ENCODE results near the gene SCGB3A1.

Gene SCGB3A1

GRCh38 chr5:180628211-180628610 lies 36.9 kb upstream of the SCGB3A1 start:
- TF ChIP-seq MAX (IDR thresholded peaks at IDR 0.05): no peak

GRCh38 chr5:180627386-180628120 lies 36.3 kb upstream of the SCGB3A1 start:
- no peak for TF ChIP-seq YY1 (IDR thresholded peaks at IDR 0.05; ENCODE audit: low read depth)
- TF ChIP-seq FOXM1 (IDR thresholded peaks at IDR 0.05; ENCODE audit: borderline replicate concordance, low read depth): no peak
- no peak for TF ChIP-seq TEAD4 (IDR thresholded peaks at IDR 0.05)
- TF ChIP-seq RAD21 (IDR thresholded peaks at IDR 0.05; ENCODE audit: low read depth): no peak
- no peak for TF ChIP-seq USF1 (IDR thresholded peaks at IDR 0.05)
- no peak for TF ChIP-seq EP300 (IDR thresholded peaks at IDR 0.05; ENCODE audit: borderline replicate concordance)
- no peak for TF ChIP-seq REST (IDR thresholded peaks at IDR 0.05; ENCODE audit: low read depth)
- no peak for TF ChIP-seq TAF1 (IDR thresholded peaks at IDR 0.05; ENCODE audit: low read depth)
- TF ChIP-seq TCF12 (IDR thresholded peaks at IDR 0.05; ENCODE audit: low read depth): no peak
- TF ChIP-seq NFIC (IDR thresholded peaks at IDR 0.05): no peak
- no peak for TF ChIP-seq CREB1 (IDR thresholded peaks at IDR 0.05; ENCODE audit: low read depth)
- TF ChIP-seq CEBPB (IDR thresholded peaks at IDR 0.05): no peak
- TF ChIP-seq MAX (IDR thresholded peaks at IDR 0.05): no peak
- TF ChIP-seq ZBTB7A (IDR thresholded peaks at IDR 0.05; ENCODE audit: low read depth): no peak
- no peak for TF ChIP-seq EGR1 (IDR thresholded peaks at IDR 0.05)

GRCh38 chr5:180626661-180627385 lies 35.5 kb upstream of the SCGB3A1 start:
- TF ChIP-seq USF1 (IDR thresholded peaks at IDR 0.05): no peak
- no peak for TF ChIP-seq EP300 (IDR thresholded peaks at IDR 0.05; ENCODE audit: borderline replicate concordance)
- no peak for TF ChIP-seq NFIC (IDR thresholded peaks at IDR 0.05)
- no peak for TF ChIP-seq MAX (IDR thresholded peaks at IDR 0.05)
- TF ChIP-seq EGR1 (IDR thresholded peaks at IDR 0.05): no peak
- no peak for TF ChIP-seq ZBTB7A (IDR thresholded peaks at IDR 0.05; ENCODE audit: low read depth)
- no peak for TF ChIP-seq RAD21 (IDR thresholded peaks at IDR 0.05; ENCODE audit: low read depth)
- TF ChIP-seq TCF12 (IDR thresholded peaks at IDR 0.05; ENCODE audit: low read depth): no peak
- no peak for TF ChIP-seq TAF1 (IDR thresholded peaks at IDR 0.05; ENCODE audit: low read depth)
- TF ChIP-seq TEAD4 (IDR thresholded peaks at IDR 0.05): no peak
- TF ChIP-seq FOXM1 (IDR thresholded peaks at IDR 0.05; ENCODE audit: borderline replicate concordance, low read depth): no peak
- TF ChIP-seq REST (IDR thresholded peaks at IDR 0.05; ENCODE audit: low read depth): no peak

- TF ChIP-seq REST (IDR thresholded peaks at IDR 0.05; ENCODE audit: low read depth) (no peak), MAX (IDR thresholded peaks at IDR 0.05) (no peak), TEAD4 (IDR thresholded peaks at IDR 0.05) (no peak), TAF1 (IDR thresholded peaks at IDR 0.05; ENCODE audit: low read depth) (no peak), TCF12 (IDR thresholded peaks at IDR 0.05; ENCODE audit: low read depth) (no peak), USF1 (IDR thresholded peaks at IDR 0.05) (no peak), ZBTB7A (IDR thresholded peaks at IDR 0.05; ENCODE audit: low read depth) (no peak)
Observed at GRCh38 chr5:180625791-180626660, 34.7 kb upstream of the SCGB3A1 start.

Measured in Ishikawa (cell line).